Left lung (tissue), 10 donors: ENCODE data around the gene HSP90AB1. TPM values are rescaled to one million over a fixed set of nuclear protein-coding genes. Genes with fewer than 3 reads are reported as not detected.

ENCODE experiments used
- ATAC-seq: fragments of 200-7000 bp; cut with Tn5 transposase; one replicate; pipeline ENCODE4 v1.9.1; 2020; ENCODE audit warnings: moderate library complexity
- DNase-seq, 4 donors: peaks; one replicate each; pipeline ENCODE4 v3.0.0-alpha.2; 2013 to 2020
- H3K27ac ChIP-seq, 2 donors: fragments of 200-600 bp; sonication (generic) in 1 of 2; one replicate each; pipeline versions ENCODE4 v1.5.0 to v1.8.0; 2020 to 2021
- H3K27me3 ChIP-seq, 2 donors: fragments of 200-600 bp; sonication (generic) in 1 of 2; one replicate each; pipeline versions ENCODE4 v1.5.0 to v1.8.0; 2020 to 2021
- H3K36me3 ChIP-seq, 2 donors: fragments of 200-600 bp; sonication (generic) in 1 of 2; one replicate each; pipeline versions ENCODE4 v1.5.0 to v1.8.0; 2020 to 2021
- H3K4me1 ChIP-seq, 2 donors: fragments of 200-600 bp; one replicate each; pipeline ENCODE4 v1.8.0; 2021
- H3K4me3 ChIP-seq, 2 donors: fragments of 200-600 bp; sonication (generic) in 1 of 2; one replicate each; pipeline versions ENCODE4 v1.5.0 to v1.8.0; 2020 to 2021; ENCODE audit warnings: mild to moderate bottlenecking in 1 of 2
- H3K9me3 ChIP-seq, 2 donors: fragments of 200-600 bp; sonication (generic) in 1 of 2; one replicate each; pipeline versions ENCODE4 v1.5.0 to v1.8.0; 2020 to 2021
- CTCF ChIP-seq, 2 donors: fragments of 200-600 bp; sonication (generic) in 1 of 2; IDR thresholded peaks; one replicate each; pipeline versions ENCODE4 v1.5.0 to v1.8.0; 2021; ENCODE audit warnings: antibody characterized with exemption in 2 of 2
- intact Hi-C, 2 donors: fragments of 100-400 bp; cut with DNase I; formaldehyde crosslinking; loops; one replicate each; pipeline versions ENCODE4 v1.11.2 to v1.14.2; 2022
- polyA plus RNA-seq, 6 donors: library from polyadenylated mRNA; unstranded; fragments of 120-200 nt; gene quantifications; one replicate each; pipeline ENCODE4 v1.2.1, GENCODE V29; 2013; ENCODE audit not compliant: insufficient read length in 6 of 6
- total RNA-seq, 2 donors: library from RNA; stranded (reverse); fragmentation: NEBNext Ultra II Directional; extraction: Animal tissue kit (Norgen Biotek cat#: 25700); gene quantifications; one replicate each; pipeline ENCODE4 v1.2.1, GENCODE V29; 2021
- donor health status: DM: no; HTN: yes; CAD: no.
- donor health status: DM: no; HTN: no; CAD: no.

Gene HSP90AB1
- total and polyA plus RNA-seq, 8 donors, result 726 to 1,444 (median 1,251) TPM

- H3K4me3 ChIP-seq, result no peak overlapping the region
- no peak for ATAC-seq
- intact Hi-C loops, result no loop called here
These were observed 54.2 kb downstream of the HSP90AB1 start for GRCh38 chr6:44301106-44301505.

GRCh38 chr6:44301782-44302564 lies 55.1 kb downstream of the HSP90AB1 start:
- no peak for ATAC-seq
- no peak for TF ChIP-seq CTCF (IDR thresholded peaks at IDR 0.05)
- H3K27ac ChIP-seq, result no peak overlapping the region
- peaks cover 8 to 13% of the 10 kb centered on the region in 2 donors for H3K4me1 ChIP-seq
- H3K9me3 ChIP-seq, result no peaks in the 10 kb centered on the region
- DNase-seq, result no peak
- H3K36me3 ChIP-seq, result peaks cover 0 to 71% of the 10 kb centered on the region in 2 donors
- peaks cover 14 to 20% of the 10 kb centered on the region in 2 donors for H3K27me3 ChIP-seq
- intact Hi-C loops, result no loop called here
- H3K4me3 ChIP-seq, result no peak overlapping the region

More at GRCh38 chr6:44301106-44301505, 54.2 kb downstream of the HSP90AB1 start:
- peaks cover 8 to 15% of the 10 kb centered on the region in 2 donors for H3K4me1 ChIP-seq
- peaks cover 23 to 29% of the 10 kb centered on the region in 2 donors for H3K27me3 ChIP-seq
- H3K27ac ChIP-seq, result no peak overlapping the region
- peaks cover 0 to 62% of the 10 kb centered on the region in 2 donors for H3K36me3 ChIP-seq
- TF ChIP-seq CTCF (IDR thresholded peaks at IDR 0.05), result no peak
- no peaks in the 10 kb centered on the region for H3K9me3 ChIP-seq
- DNase-seq, result no peak

- Histone ChIP-seq H3K27ac (no peak overlapping the region), H3K36me3 (peaks cover 0 to 80% of the 10 kb centered on the region in 2 donors)
These were observed 56.0 kb downstream of the HSP90AB1 start for GRCh38 chr6:44302856-44303255.

More at GRCh38 chr6:44302856-44303255, 56.0 kb downstream of the HSP90AB1 start:
- intact Hi-C loops, result no loop called here
- TF ChIP-seq CTCF (IDR thresholded peaks at IDR 0.05), result no peak
- H3K27me3 ChIP-seq, result peaks cover 5 to 11% of the 10 kb centered on the region in 2 donors
- DNase-seq, result no peak
- no peak for ATAC-seq
- no peak overlapping the region for H3K4me3 ChIP-seq
- no peaks in the 10 kb centered on the region for H3K9me3 ChIP-seq
- peaks cover 0 to 5% of the 10 kb centered on the region in 2 donors for H3K4me1 ChIP-seq

Other genes with a start within 250 kb of the HSP90AB1 start
- 100 to 1,000 TPM in 1 of 2 donors, 10 to 100 TPM in 1; 85.5 to 100 TPM for gene MRPL14, start 119.6 kb upstream of the HSP90AB1 start, total RNA-seq
- 10 to 100 TPM; 29.8 to 41.4 (median 36.2) TPM for gene MRPL14, start 119.6 kb upstream of the HSP90AB1 start, polyA plus RNA-seq
- 100 to 1,000 TPM in 1 of 2 donors, 10 to 100 TPM in 1; 79.9 to 186 TPM for gene TMEM63B, start 119.5 kb upstream of the HSP90AB1 start, total RNA-seq
- 10 to 100 TPM; 29.8 to 36.4 (median 31.7) TPM for gene TMEM63B, start 119.5 kb upstream of the HSP90AB1 start, polyA plus RNA-seq
- under 1 TPM; 0.23 to 0.29 TPM for gene CAPN11, start 88.3 kb upstream of the HSP90AB1 start, total RNA-seq
- gene CAPN11, start 88.3 kb upstream of the HSP90AB1 start, polyA plus RNA-seq, result under 1 TPM in 5 of 6 donors, not detected in 1; 0.10 to 0.28 (median 0.16) TPM
- gene MYMX, start 30.2 kb upstream of the HSP90AB1 start, total RNA-seq, result under 1 TPM in 1 of 2 donors, not detected in 1; 0.34 TPM
- gene MYMX, start 30.2 kb upstream of the HSP90AB1 start, polyA plus RNA-seq, result under 1 TPM in 5 of 6 donors, not detected in 1; 0.21 to 0.79 (median 0.32) TPM
- gene SLC29A1, start 23.5 kb upstream of the HSP90AB1 start, total RNA-seq, result 10 to 100 TPM; 46.8 to 48.2 TPM
- gene SLC29A1, start 23.5 kb upstream of the HSP90AB1 start, polyA plus RNA-seq, result 10 to 100 TPM; 22.4 to 31.9 (median 26.6) TPM
- gene SLC35B2, start 10.4 kb downstream of the HSP90AB1 start, total RNA-seq, result 10 to 100 TPM; 43.7 to 50.0 TPM
- gene SLC35B2, start 10.4 kb downstream of the HSP90AB1 start, polyA plus RNA-seq, result 10 to 100 TPM; 38.7 to 50.3 (median 43.0) TPM
- gene NFKBIE, start 18.4 kb downstream of the HSP90AB1 start, total RNA-seq, result 10 to 100 TPM; 12.1 to 19.3 TPM
- 1 to 10 TPM; 7.5 to 9.2 (median 8.7) TPM for gene NFKBIE, start 18.4 kb downstream of the HSP90AB1 start, polyA plus RNA-seq
- not detected for gene TMEM151B, start 23.3 kb downstream of the HSP90AB1 start, total RNA-seq
- gene TMEM151B, start 23.3 kb downstream of the HSP90AB1 start, polyA plus RNA-seq, result 1 to 10 TPM in 1 of 6 donors, under 1 TPM in 5; 0.70 to 1.2 (median 0.87) TPM
- gene AARS2, start 66.2 kb downstream of the HSP90AB1 start, total RNA-seq, result 10 to 100 TPM; 10.8 to 13.5 TPM
- 10 to 100 TPM; 15.8 to 18.8 (median 16.7) TPM for gene AARS2, start 66.2 kb downstream of the HSP90AB1 start, polyA plus RNA-seq
- under 1 TPM in 1 of 2 donors, not detected in 1; 0.45 TPM for gene SPATS1, start 95.5 kb downstream of the HSP90AB1 start, total RNA-seq
- 1 to 10 TPM in 1 of 6 donors, under 1 TPM in 4, not detected in 1; 0.31 to 1.2 (median 0.38) TPM for gene SPATS1, start 95.5 kb downstream of the HSP90AB1 start, polyA plus RNA-seq
- 10 to 100 TPM; 16.5 to 17.3 TPM for gene CDC5L, start 140.6 kb downstream of the HSP90AB1 start, total RNA-seq
- 10 to 100 TPM; 34.6 to 38.0 (median 36.7) TPM for gene CDC5L, start 140.6 kb downstream of the HSP90AB1 start, polyA plus RNA-seq